NCI-H146 treated with DMSO at 0.1 percent for 48 hours (cell line): ENCODE measurements around the gene LRIG3.

Experiments
- DNase-seq: peaks from one replicate; lab custom pipeline; 2025; ENCODE audit not compliant: unreplicated experiment; lab: John Stamatoyannopoulos, UW

Gene LRIG3

GRCh38 chr12:58920102-58920960, at the start of gene LRIG3:
Gene LRIG3, minus strand, starts transcription at chr12:58920504. Its CDS starts 269 bp downstream, at chr12:58920235.
- DNase-seq = peak; percentile 59

GRCh38 chr12:58969237-58969636, 48.9 kb upstream of the LRIG3 start:
- DNase-seq = no peak

- DNase-seq = no peak
These were observed 47.3 kb upstream of the LRIG3 start for GRCh38 chr12:58967561-58967960.

- no peak for DNase-seq
These were observed 46.6 kb upstream of the LRIG3 start for GRCh38 chr12:58966939-58967338.

GRCh38 chr12:58965568-58965967, 45.3 kb upstream of the LRIG3 start:
- DNase-seq = no peak

GRCh38 chr12:58963844-58964243, 43.5 kb upstream of the LRIG3 start:
- no peak for DNase-seq

- DNase-seq = no peak
These were observed 41.6 kb upstream of the LRIG3 start for GRCh38 chr12:58961906-58962305.

GRCh38 chr12:58961166-58961565, 40.9 kb upstream of the LRIG3 start:
- no peak for DNase-seq

- DNase-seq = no peak
These were observed 39.5 kb upstream of the LRIG3 start for GRCh38 chr12:58959639-58960300.

- no peak for DNase-seq
These were observed 37.0 kb upstream of the LRIG3 start for GRCh38 chr12:58957298-58957697.

- no peak for DNase-seq
These were observed 35.5 kb upstream of the LRIG3 start for GRCh38 chr12:58955849-58956248.

- DNase-seq = no peak
These were observed 33.7 kb upstream of the LRIG3 start for GRCh38 chr12:58954002-58954401.

GRCh38 chr12:58950739-58951100, 30.4 kb upstream of the LRIG3 start:
- no peak for DNase-seq

- DNase-seq = peak; percentile 40
These were observed 29.8 kb upstream of the LRIG3 start for GRCh38 chr12:58949954-58950738.

- DNase-seq = no peak
These were observed 22.8 kb upstream of the LRIG3 start for GRCh38 chr12:58943079-58943478.

- DNase-seq = no peak
These were observed 22.0 kb upstream of the LRIG3 start for GRCh38 chr12:58942345-58942744.

- DNase-seq = no peak
These were observed 19.2 kb upstream of the LRIG3 start for GRCh38 chr12:58939399-58940100.

- DNase-seq = no peak
These were observed 18.1 kb upstream of the LRIG3 start for GRCh38 chr12:58938440-58938839.

GRCh38 chr12:58934528-58934927, 14.2 kb upstream of the LRIG3 start:
- no peak for DNase-seq

- no peak for DNase-seq
These were observed 12.7 kb upstream of the LRIG3 start for GRCh38 chr12:58932806-58933681.
